ENCODE measurements around the gene ADH1B.

DNA sequence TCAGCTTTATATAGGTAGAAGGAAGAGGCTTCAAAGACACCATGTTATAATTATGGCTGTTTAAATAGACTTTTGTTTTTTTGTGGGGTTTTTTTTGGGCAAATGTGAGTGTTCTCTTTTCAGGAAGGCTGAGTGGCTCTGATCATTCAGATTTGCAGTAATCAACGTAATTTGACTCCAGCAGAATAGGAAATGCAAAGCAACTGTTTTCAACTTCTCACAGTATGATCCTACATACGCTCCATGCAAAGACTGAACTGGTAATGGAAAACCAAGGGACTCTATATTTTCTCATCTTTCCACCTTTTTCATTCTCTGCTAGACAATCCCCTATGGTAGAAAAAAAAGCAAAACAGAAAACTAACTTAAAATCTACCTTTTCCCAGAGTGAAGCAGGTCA is 10.8 kb downstream of the ADH1B start:
- TF ChIP-seq, protein P1, sequence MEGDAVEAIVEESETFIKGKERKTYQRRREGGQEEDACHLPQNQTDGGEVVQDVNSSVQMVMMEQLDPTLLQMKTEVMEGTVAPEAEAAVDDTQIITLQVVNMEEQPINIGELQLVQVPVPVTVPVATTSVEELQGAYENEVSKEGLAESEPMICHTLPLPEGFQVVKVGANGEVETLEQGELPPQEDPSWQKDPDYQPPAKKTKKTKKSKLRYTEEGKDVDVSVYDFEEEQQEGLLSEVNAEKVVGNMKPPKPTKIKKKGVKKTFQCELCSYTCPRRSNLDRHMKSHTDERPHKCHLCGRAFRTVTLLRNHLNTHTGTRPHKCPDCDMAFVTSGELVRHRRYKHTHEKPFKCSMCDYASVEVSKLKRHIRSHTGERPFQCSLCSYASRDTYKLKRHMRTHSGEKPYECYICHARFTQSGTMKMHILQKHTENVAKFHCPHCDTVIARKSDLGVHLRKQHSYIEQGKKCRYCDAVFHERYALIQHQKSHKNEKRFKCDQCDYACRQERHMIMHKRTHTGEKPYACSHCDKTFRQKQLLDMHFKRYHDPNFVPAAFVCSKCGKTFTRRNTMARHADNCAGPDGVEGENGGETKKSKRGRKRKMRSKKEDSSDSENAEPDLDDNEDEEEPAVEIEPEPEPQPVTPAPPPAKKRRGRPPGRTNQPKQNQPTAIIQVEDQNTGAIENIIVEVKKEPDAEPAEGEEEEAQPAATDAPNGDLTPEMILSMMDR (IDR thresholded peaks at IDR 0.05), result no peak
- TF ChIP-seq POLR2A (IDR thresholded peaks at IDR 0.05), result no peak

Data from testis (tissue), 2 donors.